K562 (cell line): ENCODE data around the gene LHFPL5. TPM values are rescaled to one million over a fixed set of nuclear protein-coding genes. Genes with fewer than 3 reads are reported as not detected.

Source experiments
- ATAC-seq: fragments of 200-7000 bp; cut with Tn5 transposase; 3 replicates; pipeline ENCODE4 v1.9.1; 2020; ENCODE audit warnings: moderate library complexity
- BruUV-seq: library from RNA; stranded (reverse); fragments of 400-500 nt; replicated peaks from 2 replicates; lab custom pipeline; 2021; lab: Mats Ljungman, UMichigan
- CTCF ChIA-PET: fragments of 300-600 bp; formaldehyde crosslinking; extraction: SDS; loops from one replicate; lab custom pipeline; 2021; ENCODE audit warnings: low intra/inter-chr PET ratio; lab: Yijun Ruan, JAX
- POLR2A ChIA-PET: fragments of 300-600, 350-650 bp; sonication (Branson Sonifier 250); formaldehyde crosslinking; extraction: SDS; loops from one replicate; lab custom pipeline; 2021; ENCODE audit warnings: antibody characterized with exemption, inconsistent platforms; lab: Yijun Ruan, JAX
- DNase-seq, 4 experiments: peaks; one replicate each; pipeline versions ENCODE4 v3.0.0 to v3.0.0-alpha.2; 2011 to 2018; ENCODE audit warnings: low spot score in 3 of 4, mixed read lengths in 3 of 4; ENCODE audit errors: extremely low read depth in 1 of 4
- FAIRE-seq: peaks from 2 replicates; lab custom pipeline; 2011; peaks lifted over from hg19 to GRCh38; lab: Jason Lieb, UNC
- H2AFZ ChIP-seq: 2 replicates; pipeline ENCODE4 v1.6.0; 2011; ENCODE audit warnings: low read depth, low read length, control low read depth, inconsistent platforms
- H3K27ac ChIP-seq: fragments of 200-600 bp; 3 replicates; pipeline ENCODE4 v1.8.0; 2011; ENCODE audit warnings: low read depth, mild to moderate bottlenecking, control low read depth, inconsistent platforms, low read length, moderate library complexity, mixed read lengths; ENCODE audit errors: extremely low read depth
- H3K27me3 ChIP-seq, 2 experiments: fragments of 300-600 bp in 1 of 2; 2 replicates in 1 of 2; 3 replicates in 1 of 2; pipeline versions ENCODE4 v1.6.0 to v1.8.0; 2011; ENCODE audit warnings: inconsistent platforms in 2 of 2, low read length in 2 of 2, mild to moderate bottlenecking in 1 of 2, mixed read lengths in 1 of 2, moderate library complexity in 1 of 2; ENCODE audit not compliant: control insufficient read depth in 2 of 2, insufficient read depth in 2 of 2
- H3K36me3 ChIP-seq: fragments of 300-600 bp; 3 replicates; pipeline ENCODE4 v1.8.0; 2011; ENCODE audit warnings: mild to moderate bottlenecking, low read length, inconsistent platforms; ENCODE audit not compliant: control insufficient read depth, insufficient read depth
- H3K4me1 ChIP-seq, 2 experiments: fragments of 200-600 bp in 1 of 2; replicated peaks in 1 of 2; 2 replicates in 1 of 2; 3 replicates in 1 of 2; pipeline versions ENCODE4 v1.5.1 to v1.8.0; 2011; ENCODE audit warnings: inconsistent platforms in 2 of 2, low read length in 2 of 2, mild to moderate bottlenecking in 1 of 2, mixed read lengths in 1 of 2, moderate library complexity in 1 of 2; ENCODE audit not compliant: control insufficient read depth in 2 of 2, insufficient read depth in 2 of 2
- H3K4me2 ChIP-seq: 2 replicates; pipeline ENCODE4 v1.6.1; 2011; ENCODE audit warnings: low read length, control low read depth, inconsistent platforms, mixed read lengths; ENCODE audit not compliant: insufficient read depth
- H3K4me3 ChIP-seq: fragments of 200-600 bp; sonication (generic), shearing (Covaris generic); 2 replicates; pipeline ENCODE4 v1.5.1; 2016; ENCODE audit warnings: control low read depth, inconsistent platforms
- H3K79me2 ChIP-seq: fragments of 200-600 bp; 3 replicates; pipeline ENCODE4 v1.8.0; 2011; ENCODE audit warnings: low read length, inconsistent platforms; ENCODE audit not compliant: control insufficient read depth, insufficient read depth
- H3K9ac ChIP-seq, 2 experiments: 2 replicates each; pipeline versions ENCODE4 v1.6.0 to v1.6.1; 2011; ENCODE audit warnings: low read depth in 2 of 2, low read length in 2 of 2, control low read depth in 1 of 2, inconsistent platforms in 1 of 2, mild to moderate bottlenecking in 1 of 2, mixed read lengths in 1 of 2; ENCODE audit not compliant: insufficient read depth in 1 of 2
- H3K9me1 ChIP-seq: one replicate; pipeline ENCODE4 v1.6.0; 2011; ENCODE audit warnings: inconsistent platforms, mild to moderate bottlenecking, low read length, moderate library complexity; ENCODE audit not compliant: control insufficient read depth, insufficient read depth
- H3K9me3 ChIP-seq: replicated peaks from 2 replicates; pipeline ENCODE4 v1.5.1; 2011; ENCODE audit warnings: low read depth, low read length, inconsistent platforms; ENCODE audit not compliant: control insufficient read depth, insufficient read depth
- H4K20me1 ChIP-seq: replicated peaks from 2 replicates; pipeline ENCODE4 v1.6.1; 2011; ENCODE audit warnings: low read length, inconsistent platforms, mixed read lengths; ENCODE audit not compliant: control insufficient read depth, insufficient read depth
- WGBS: fragments of 100-300 bp; shearing (Covaris generic); methylation state at CpG from one replicate; pipeline ENCODE4 v1.1.6; 2016; ENCODE audit warnings: low coverage, mixed read lengths; ENCODE audit not compliant: insufficient coverage; ENCODE audit errors: missing lambda C conversion rate; 5-methylcytosine and 5-hydroxymethylcytosine counted together
- in situ Hi-C: fragments of 300-500 bp; cut with MboI; formaldehyde crosslinking; loops from 4 replicates; pipeline ENCODE4 v1.15.0; 2018; ENCODE audit warnings: inconsistent platforms, mixed read lengths
- intact Hi-C: fragments of 100-400 bp; cut with micrococcal nuclease; formaldehyde crosslinking; loops from 2 replicates; pipeline ENCODE4 v1.14.2; 2022
- polyA plus RNA-seq, 8 experiments: library from polyadenylated mRNA; depleted of rRNA in 4 of 8; stranded (reverse) in 5 of 8; unstranded in 3 of 8; fragments of >200 nt; fragmentation: Nextera tagmentation in 2 of 8; fragmentation: Illumina TruSeq in 1 of 8; extraction: Ambion mirVana in 2 of 8; extraction: Trizol in 1 of 8; gene quantifications; 2 replicates each; pipeline versions ENCODE4 v1.2.1 to v1.2.3, GENCODE V29; 2011 to 2014; ENCODE audit warnings: inconsistent platforms in 1 of 8, missing spikeins in 1 of 8
- total RNA-seq, 7 experiments: library from RNA; depleted of rRNA in 6 of 7; stranded (reverse); fragments of >200 nt in 6 of 7; fragmentation: Illumina TruSeq in 2 of 7; extraction: Trizol in 2 of 7; gene quantifications; 2 replicates each; pipeline versions ENCODE4 v1.2.1 to v1.2.3, GENCODE V29; 2011 to 2021; ENCODE audit warnings: low replicate concordance in 1 of 7
- TF ChIP-seq, protein P1 (sequence below): sonication (generic); formaldehyde crosslinking; IDR thresholded peaks from 2 replicates; pipeline ENCODE4 v1.8.1; 2023; ENCODE audit warnings: mild to moderate bottlenecking, missing genetic modification reagents
- TF ChIP-seq, protein P2 (sequence below), 2 experiments: fragments of 200-800 bp in 1 of 2; sonication (Bioruptor generic) in 1 of 2; sonication (generic) in 1 of 2; formaldehyde crosslinking in 1 of 2; IDR thresholded peaks in 1 of 2; conservative IDR thresholded peaks in 1 of 2; 2 replicates each; pipeline versions ENCODE4 v1.5.0 to v1.6.1; 2016 to 2020; ENCODE audit warnings: missing compliant biosample characterization in 1 of 2, missing genetic modification characterization in 1 of 2, missing genetic modification reagents in 1 of 2
- TF ChIP-seq, protein P3 (sequence below): fragments of 450-650 bp; IDR thresholded peaks from 2 replicates; pipeline ENCODE4 v1.6.1; 2016
- TF ChIP-seq, protein P4 (sequence below): fragments of 250-450 bp; sonication (Bioruptor Pico); IDR thresholded peaks from 2 replicates; pipeline ENCODE4 v1.8.0; 2022; ENCODE audit warnings: moderate library complexity, mild to moderate bottlenecking, inconsistent platforms

LHFPL5 gene
- total and polyA plus RNA-seq, 9 of the 15 experiments (the other 6 are each of a cell fraction or from before 2014, with no cell fraction given): not detected

DNA sequence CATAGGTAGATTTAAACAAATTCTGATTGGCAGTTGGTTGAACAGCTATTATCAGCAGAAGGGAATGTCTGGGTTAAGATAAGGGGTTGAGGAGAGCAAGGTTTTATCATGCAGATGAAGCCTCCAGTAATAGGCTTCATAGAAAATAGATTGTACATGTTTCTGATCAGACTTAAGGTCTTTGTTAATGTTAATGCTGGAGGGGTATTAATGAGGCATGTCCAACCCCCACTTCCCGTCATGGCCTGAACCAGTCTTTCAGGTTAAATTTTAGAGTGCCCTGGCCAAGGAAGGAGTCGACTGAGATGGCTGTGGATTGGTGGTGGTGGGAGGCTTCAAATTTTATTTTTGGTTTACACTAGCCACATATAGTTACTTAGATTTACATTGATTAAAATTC is 21.0 kb upstream of the LHFPL5 start:
- DNase-seq (no peak), ATAC-seq (no peak), FAIRE-seq (no peak)
- TF ChIP-seq, protein P1, sequence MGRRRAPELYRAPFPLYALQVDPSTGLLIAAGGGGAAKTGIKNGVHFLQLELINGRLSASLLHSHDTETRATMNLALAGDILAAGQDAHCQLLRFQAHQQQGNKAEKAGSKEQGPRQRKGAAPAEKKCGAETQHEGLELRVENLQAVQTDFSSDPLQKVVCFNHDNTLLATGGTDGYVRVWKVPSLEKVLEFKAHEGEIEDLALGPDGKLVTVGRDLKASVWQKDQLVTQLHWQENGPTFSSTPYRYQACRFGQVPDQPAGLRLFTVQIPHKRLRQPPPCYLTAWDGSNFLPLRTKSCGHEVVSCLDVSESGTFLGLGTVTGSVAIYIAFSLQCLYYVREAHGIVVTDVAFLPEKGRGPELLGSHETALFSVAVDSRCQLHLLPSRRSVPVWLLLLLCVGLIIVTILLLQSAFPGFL (CRISPR knock-in tag): no peak
- TF ChIP-seq, protein P2, sequence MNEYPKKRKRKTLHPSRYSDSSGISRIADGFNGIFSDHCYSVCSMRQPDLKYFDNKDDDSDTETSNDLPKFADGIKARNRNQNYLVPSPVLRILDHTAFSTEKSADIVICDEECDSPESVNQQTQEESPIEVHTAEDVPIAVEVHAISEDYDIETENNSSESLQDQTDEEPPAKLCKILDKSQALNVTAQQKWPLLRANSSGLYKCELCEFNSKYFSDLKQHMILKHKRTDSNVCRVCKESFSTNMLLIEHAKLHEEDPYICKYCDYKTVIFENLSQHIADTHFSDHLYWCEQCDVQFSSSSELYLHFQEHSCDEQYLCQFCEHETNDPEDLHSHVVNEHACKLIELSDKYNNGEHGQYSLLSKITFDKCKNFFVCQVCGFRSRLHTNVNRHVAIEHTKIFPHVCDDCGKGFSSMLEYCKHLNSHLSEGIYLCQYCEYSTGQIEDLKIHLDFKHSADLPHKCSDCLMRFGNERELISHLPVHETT (CRISPR knock-in tag; conservative IDR thresholded peaks at IDR 0.05 in 1 of 2, IDR thresholded peaks at IDR 0.05 in 1 of 2): no peak
- TF ChIP-seq, protein P3, sequence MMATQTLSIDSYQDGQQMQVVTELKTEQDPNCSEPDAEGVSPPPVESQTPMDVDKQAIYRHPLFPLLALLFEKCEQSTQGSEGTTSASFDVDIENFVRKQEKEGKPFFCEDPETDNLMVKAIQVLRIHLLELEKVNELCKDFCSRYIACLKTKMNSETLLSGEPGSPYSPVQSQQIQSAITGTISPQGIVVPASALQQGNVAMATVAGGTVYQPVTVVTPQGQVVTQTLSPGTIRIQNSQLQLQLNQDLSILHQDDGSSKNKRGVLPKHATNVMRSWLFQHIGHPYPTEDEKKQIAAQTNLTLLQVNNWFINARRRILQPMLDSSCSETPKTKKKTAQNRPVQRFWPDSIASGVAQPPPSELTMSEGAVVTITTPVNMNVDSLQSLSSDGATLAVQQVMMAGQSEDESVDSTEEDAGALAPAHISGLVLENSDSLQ: peak; percentile 18; the same call in 1 of the 2 replicates
- TF ChIP-seq, protein P4, sequence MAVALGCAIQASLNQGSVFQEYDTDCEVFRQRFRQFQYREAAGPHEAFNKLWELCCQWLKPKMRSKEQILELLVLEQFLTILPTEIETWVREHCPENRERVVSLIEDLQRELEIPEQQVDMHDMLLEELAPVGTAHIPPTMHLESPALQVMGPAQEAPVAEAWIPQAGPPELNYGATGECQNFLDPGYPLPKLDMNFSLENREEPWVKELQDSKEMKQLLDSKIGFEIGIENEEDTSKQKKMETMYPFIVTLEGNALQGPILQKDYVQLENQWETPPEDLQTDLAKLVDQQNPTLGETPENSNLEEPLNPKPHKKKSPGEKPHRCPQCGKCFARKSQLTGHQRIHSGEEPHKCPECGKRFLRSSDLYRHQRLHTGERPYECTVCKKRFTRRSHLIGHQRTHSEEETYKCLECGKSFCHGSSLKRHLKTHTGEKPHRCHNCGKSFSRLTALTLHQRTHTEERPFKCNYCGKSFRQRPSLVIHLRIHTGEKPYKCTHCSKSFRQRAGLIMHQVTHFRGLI (CRISPR knock-in tag): no peak
- H3K9ac ChIP-seq: no peak overlapping the region
- no peaks in the 10 kb centered on the region for H3K9me3 ChIP-seq
- intact Hi-C loops (no loop called here), in situ Hi-C loops (no loop called here)
- ChIA-PET CTCF (interaction anchor here (0.7 kb wide), 1 partner anchor 11 kb away, joined by 3 read pairs; no protein-coding TSS in a partner anchor), POLR2A (interaction anchor here (0.6 to 1.2 kb wide), 4 partner anchors 10 to 112 kb away, joined by 3 to 4 read pairs (median 4); no protein-coding TSS in a partner anchor)
- H2AFZ ChIP-seq: no peak overlapping the region
- no peak overlapping the region for H3K4me3 ChIP-seq
- H3K79me2 ChIP-seq: no peaks in the 10 kb centered on the region
- peaks cover 4% of the 10 kb centered on the region; the same call in 1 of the 2 replicates for H4K20me1 ChIP-seq
- H3K4me2 ChIP-seq: no peak overlapping the region
- no peaks in the 10 kb centered on the region for H3K9me1 ChIP-seq
- WGBS: 0% methylated on average over 2 of the region's 2 CpGs
- no peaks in the 10 kb centered on the region for H3K36me3 ChIP-seq
- no TSS peak for BruUV-seq
- peaks cover 56 to 69% of the 10 kb centered on the region in 2 experiments for H3K27me3 ChIP-seq
- no peak overlapping the region for H3K27ac ChIP-seq
- peaks cover 0 to 6% of the 10 kb centered on the region in 2 experiments; a peak in 3 of 5 replicates for H3K4me1 ChIP-seq
